Posterior vena cava (tissue), 2 donors: ENCODE data around the gene NOVA2. TPM values are rescaled to one million over a fixed set of nuclear protein-coding genes. Genes with fewer than 3 reads are reported as not detected.

ENCODE experiments used
- DNase-seq: peaks from one replicate; pipeline ENCODE4 v3.0.0-alpha.2; 2020; ENCODE audit warnings: low spot score
- intact Hi-C, 2 donors: fragments of 100-400 bp; cut with DNase I; formaldehyde crosslinking; loops; one replicate each; pipeline versions ENCODE4 v1.14.1 to v1.14.2; 2022 to 2023
- microRNA-seq, 2 donors: library from miRNA; unstranded; fragments of <30 nt; microRNA quantifications; one replicate each; pipeline ENCODE4 v1.2.0, GENCODE V29; 2020 to 2021; ENCODE audit warnings: borderline microRNAs expressed in 2 of 2
- total RNA-seq, 2 donors: library from RNA; stranded (reverse); fragmentation: NEBNext Ultra II Directional; extraction: Animal tissue kit (Norgen Biotek cat#: 25700); gene quantifications; one replicate each; pipeline ENCODE4 v1.2.1, GENCODE V29; 2021
- donor health status: DM: yes; HTN: yes; CAD: no.
- donor health status: DM: yes; HTN: yes; CAD: no.

NOVA2 gene
- total RNA-seq, 2 donors from 2014 or later, result 7.9 to 8.0 TPM

DNA sequence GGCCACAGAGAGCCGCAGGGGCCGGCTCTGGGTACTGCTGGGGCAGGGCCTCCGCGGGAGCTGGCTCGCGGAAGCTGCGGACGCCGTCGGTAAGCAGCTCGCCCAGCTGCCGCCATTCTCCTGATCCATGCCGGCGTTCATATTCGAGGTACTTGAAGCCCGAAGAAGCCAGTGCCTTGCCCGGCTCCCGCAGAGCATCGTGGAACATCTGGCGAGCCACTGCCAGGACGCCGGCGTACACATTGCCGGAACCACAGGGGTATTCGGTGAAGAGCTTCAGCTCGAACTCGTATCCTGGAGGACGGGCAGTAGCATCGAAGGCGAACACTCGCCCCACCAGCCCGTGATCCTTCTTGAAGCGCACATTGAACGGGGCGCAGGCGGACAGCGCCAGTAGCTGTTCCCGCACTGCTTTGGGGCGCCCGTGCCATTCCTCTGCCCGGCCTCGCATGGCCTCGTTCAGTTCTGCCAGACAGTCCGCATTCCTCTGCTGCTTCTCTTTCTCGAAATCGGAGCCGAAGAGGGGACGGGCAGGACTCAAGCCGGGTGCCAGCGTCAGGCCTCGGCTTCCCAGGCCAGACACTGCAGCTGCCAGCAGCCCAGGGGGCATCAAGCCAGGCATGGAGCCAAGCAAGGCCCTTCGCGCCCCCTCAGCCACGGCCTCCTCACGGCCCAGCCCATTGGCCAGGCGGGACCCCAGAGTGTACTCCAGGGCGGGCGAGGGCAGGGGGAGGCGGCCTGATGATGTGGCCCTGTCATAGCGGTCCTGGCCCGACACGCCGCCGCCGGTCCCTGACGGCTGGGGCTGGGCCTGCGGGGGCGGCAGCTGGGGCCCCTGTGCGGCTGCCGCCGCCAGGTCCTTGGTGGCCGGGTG, 88.7 kb downstream of the NOVA2 start:
- intact Hi-C loops, result no loop called here
- no peak for DNase-seq

DNA sequence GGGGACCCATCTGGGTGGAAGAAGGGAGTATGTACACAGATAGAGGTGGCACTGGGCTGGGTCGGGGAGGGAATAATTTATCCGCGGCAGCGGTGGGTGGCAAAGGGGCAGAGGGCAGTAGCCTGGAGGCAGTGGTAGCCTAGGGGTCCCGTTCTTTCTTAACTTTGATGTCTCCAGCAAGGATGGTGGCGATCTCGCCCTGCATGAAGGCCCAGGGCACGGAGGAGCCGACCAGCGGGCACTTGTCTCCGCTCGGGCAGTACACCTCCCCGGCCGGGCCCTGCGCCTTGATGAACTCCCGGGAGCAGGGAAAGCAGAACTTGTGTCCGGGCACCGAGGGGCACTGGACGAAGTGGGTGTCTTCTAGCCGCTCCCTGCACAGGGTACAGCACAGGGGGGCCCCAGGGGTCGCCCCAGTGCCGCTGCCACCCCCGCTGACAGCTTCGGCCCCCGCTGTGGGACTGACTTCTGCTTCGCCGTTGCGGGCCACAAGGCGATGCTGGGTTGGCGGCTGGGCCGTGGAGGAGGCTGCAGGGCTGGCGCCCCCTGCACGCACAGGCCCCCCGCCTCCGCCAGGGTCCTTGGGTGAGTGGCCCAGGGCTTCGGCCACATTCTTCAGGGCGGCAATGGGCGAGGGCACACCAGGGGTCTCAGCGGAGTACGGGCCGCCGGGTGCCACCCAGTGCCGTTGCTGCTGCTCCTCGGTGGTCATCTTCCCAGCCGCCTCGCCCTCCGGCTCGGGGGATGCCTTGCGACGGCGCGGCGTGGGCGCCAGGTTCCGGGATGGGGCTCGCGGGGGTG, 89.6 kb downstream of the NOVA2 start:
- no peak for DNase-seq
- intact Hi-C loops, result no loop called here

Small RNA genes within 50 kb of the gene (microRNA-seq; reads per million reads assigned to microRNA genes)
- gene MIR769, result 77.1 to 78.8 reads per million in 2 donors

Other genes with a start within 250 kb of the NOVA2 start
- gene FBXO46, start 243.0 kb downstream of the NOVA2 start, total RNA-seq, result 10 to 100 TPM; 11.2 to 12.3 TPM
- gene MEIOSIN, start 240.4 kb downstream of the NOVA2 start, total RNA-seq, result not detected
- 10 to 100 TPM; 14.9 to 22.4 TPM for gene SIX5, start 204.6 kb downstream of the NOVA2 start, total RNA-seq
- gene DMPK, start 191.4 kb downstream of the NOVA2 start, total RNA-seq, result 100 to 1,000 TPM; 218 to 281 TPM
- gene DMWD, start 181.0 kb downstream of the NOVA2 start, total RNA-seq, result 10 to 100 TPM; 50.9 to 61.1 TPM
- not detected for gene RSPH6A, start 158.6 kb downstream of the NOVA2 start, total RNA-seq
- 10 to 100 TPM; 41.2 to 44.6 TPM for gene SYMPK, start 110.7 kb downstream of the NOVA2 start, total RNA-seq
- gene FOXA3, start 109.5 kb downstream of the NOVA2 start, total RNA-seq, result not detected
- gene IRF2BP1, start 87.7 kb downstream of the NOVA2 start, total RNA-seq, result 10 to 100 TPM; 14.3 to 14.5 TPM
- gene MYPOP, start 71.3 kb downstream of the NOVA2 start, total RNA-seq, result 1 to 10 TPM; 4.3 to 6.1 TPM
- not detected for gene NANOS2, start 59.1 kb downstream of the NOVA2 start, total RNA-seq
- 10 to 100 TPM in 1 of 2 donors, 1 to 10 TPM in 1; 10.0 to 12.9 TPM for gene CCDC61, start 21.6 kb upstream of the NOVA2 start, total RNA-seq
- not detected for gene PGLYRP1, start 49.2 kb upstream of the NOVA2 start, total RNA-seq
- not detected for gene IGFL4, start 67.1 kb upstream of the NOVA2 start, total RNA-seq
- gene IGFL3, start 150.8 kb upstream of the NOVA2 start, total RNA-seq, result not detected
- gene IGFL2, start 174.4 kb upstream of the NOVA2 start, total RNA-seq, result under 1 TPM in 1 of 2 donors, not detected in 1; 0.38 TPM